Esophagus muscularis mucosa (tissue), 4 donors: Measurements from ENCODE around the gene STON2. TPM values are rescaled to one million over a fixed set of nuclear protein-coding genes. Genes with fewer than 3 reads are reported as not detected.
"Not testable (repeated sequence)": the region's sequence is repeated elsewhere in the genome, so short reads cannot be mapped to it uniquely, and the experiment has no call there.

Experiments
- DNase-seq: peaks from one replicate; pipeline ENCODE4 v3.0.0-alpha.2; 2017; ENCODE audit errors: extremely low spot score
- H3K27ac ChIP-seq, 4 donors: fragments of 200-600 bp; sonication (generic); replicated peaks in 1 of 4; 1 replicate in 3 of 4; 2 replicates in 1 of 4; pipeline ENCODE4 v1.5.1; 2016 to 2019; ENCODE audit warnings: mild to moderate bottlenecking in 1 of 4
- H3K27me3 ChIP-seq, 4 donors: fragments of 200-600 bp; sonication (generic); one replicate each; pipeline versions ENCODE4 v1.5.1 to v1.6.0; 2016 to 2019
- H3K36me3 ChIP-seq, 4 donors: fragments of 200-600 bp; sonication (generic); one replicate each; pipeline ENCODE4 v1.5.1; 2016 to 2019
- H3K4me1 ChIP-seq, 4 donors: fragments of 200-600 bp; sonication (generic); one replicate each; pipeline ENCODE4 v1.5.1; 2016 to 2019
- H3K4me3 ChIP-seq, 4 donors: fragments of 200-600 bp; sonication (generic); 1 replicate in 2 of 4; 2 replicates in 2 of 4; pipeline ENCODE4 v1.5.1; 2016 to 2019; ENCODE audit warnings: mild to moderate bottlenecking in 4 of 4, moderate library complexity in 1 of 4
- H3K9me3 ChIP-seq, 4 donors: fragments of 200-600 bp; sonication (generic); 1 replicate in 3 of 4; 2 replicates in 1 of 4; pipeline ENCODE4 v1.5.1; 2016 to 2019
- CTCF ChIP-seq, 3 experiments: fragments of 200-600 bp in 2 of 3; fragments of 450-650 bp in 1 of 3; sonication (generic) in 2 of 3; IDR thresholded peaks; one replicate each; pipeline ENCODE4 v1.5.1; 2017 to 2019; ENCODE audit warnings: antibody characterized with exemption in 3 of 3, mild to moderate bottlenecking in 2 of 3, moderate library complexity in 1 of 3
- EP300 ChIP-seq: sonication (generic); formaldehyde crosslinking; IDR thresholded peaks from one replicate; pipeline ENCODE4 v1.6.1; 2017; ENCODE audit warnings: antibody characterized with exemption
- POLR2A ChIP-seq: fragments of 450-650 bp; IDR thresholded peaks from one replicate; pipeline ENCODE4 v1.6.1; 2017; ENCODE audit warnings: antibody characterized with exemption, moderate library complexity, mild to moderate bottlenecking, low read depth
- POLR2AphosphoS5 ChIP-seq, 2 donors: sonication (generic); formaldehyde crosslinking; IDR thresholded peaks; one replicate each; pipeline ENCODE4 v1.6.1; 2017; ENCODE audit warnings: antibody characterized with exemption in 2 of 2
- WGBS: methylation state at CpG from one replicate; pipeline ENCODE4 v1.1.5; 2018; 5-methylcytosine and 5-hydroxymethylcytosine counted together
- intact Hi-C: fragments of 100-400 bp; cut with DNase I; formaldehyde crosslinking; loops from one replicate; pipeline ENCODE4 v1.15.1; 2023
- total RNA-seq, 4 donors: library from RNA; depleted of rRNA; stranded (reverse); fragments of >200 nt; gene quantifications; one replicate each; pipeline versions ENCODE4 v1.1.0 to v1.2.1, GENCODE V29; 2016

Gene STON2
- total RNA-seq, 4 donors from 2014 or later, result 7.6 to 9.6 (median 8.8) TPM

GRCh38 chr14:81386290-81386745, 13.8 kb downstream of the STON2 start:
- no peak for TF ChIP-seq EP300
- peaks cover 0 to 7% (median 0%) of the 10 kb centered on the region in 4 donors for H3K9me3 ChIP-seq
- DNase-seq, result peak; percentile 53
- no peak overlapping the region for H3K27ac ChIP-seq
- no peaks in the 10 kb centered on the region for H3K36me3 ChIP-seq
- no peak overlapping the region for H3K4me3 ChIP-seq
- no peaks in the 10 kb centered on the region for H3K27me3 ChIP-seq
- H3K4me1 ChIP-seq, result no peaks in the 10 kb centered on the region
- 51% methylated on average over 4 of the region's 4 CpGs for WGBS
- intact Hi-C loops, result no loop called here

- Histone ChIP-seq H3K27me3 (no peaks in the 10 kb centered on the region), H3K27ac (no peak overlapping the region), H3K4me1 (no peaks in the 10 kb centered on the region), H3K9me3 (peaks cover 0 to 3% (median 0%) of the 10 kb centered on the region in 4 donors), H3K36me3 (no peaks in the 10 kb centered on the region), H3K4me3 (no peak overlapping the region)
- DNase-seq, result no peak
- TF ChIP-seq EP300 (no peak), CTCF (IDR thresholded peaks at IDR 0.05) (no peak), POLR2AphosphoS5 (IDR thresholded peaks at IDR 0.05) (no peak), POLR2A (no peak)
- intact Hi-C loops, result no loop called here
- 81% methylated on average over 7 of the region's 7 CpGs for WGBS
These were observed 14.2 kb downstream of the STON2 start for GRCh38 chr14:81385886-81386285.

GRCh38 chr14:81385419-81385818, 14.7 kb downstream of the STON2 start:
- TF ChIP-seq CTCF (IDR thresholded peaks at IDR 0.05) (no peak), POLR2AphosphoS5 (IDR thresholded peaks at IDR 0.05) (no peak), EP300 (no peak), POLR2A (no peak)
- WGBS, result 83% methylated on average over 1 of the region's 1 CpG
- Histone ChIP-seq H3K9me3 (no peaks in the 10 kb centered on the region), H3K4me1 (no peaks in the 10 kb centered on the region), H3K36me3 (no peaks in the 10 kb centered on the region), H3K27ac (no peak overlapping the region), H3K4me3 (no peak overlapping the region), H3K27me3 (no peaks in the 10 kb centered on the region)
- DNase-seq, result no peak
- intact Hi-C loops, result no loop called here

GRCh38 chr14:81384900-81385299, 15.2 kb downstream of the STON2 start:
- no peak overlapping the region for H3K4me3 ChIP-seq

GRCh38 chr14:81382517-81383225, 17.5 kb downstream of the STON2 start:
- Histone ChIP-seq H3K36me3 (no peaks in the 10 kb centered on the region), H3K4me1 (no peaks in the 10 kb centered on the region), H3K9me3 (no peaks in the 10 kb centered on the region), H3K27ac (no peak overlapping the region), H3K27me3 (no peaks in the 10 kb centered on the region), H3K4me3 (no peak overlapping the region)
- no peak for TF ChIP-seq POLR2A
- TF ChIP-seq CTCF (IDR thresholded peaks at IDR 0.05), result no peak
- 72% methylated on average over 8 of the region's 8 CpGs for WGBS
- intact Hi-C loops, result no loop called here
- DNase-seq, result no peak

More at GRCh38 chr14:81384900-81385299, 15.2 kb downstream of the STON2 start:
- Histone ChIP-seq H3K27me3 (no peaks in the 10 kb centered on the region), H3K4me1 (no peaks in the 10 kb centered on the region), H3K36me3 (no peaks in the 10 kb centered on the region), H3K9me3 (no peaks in the 10 kb centered on the region), H3K27ac (no peak overlapping the region)
- WGBS, result 36% methylated on average over 1 of the region's 1 CpG
- intact Hi-C loops, result no loop called here
- TF ChIP-seq EP300 (no peak), CTCF (IDR thresholded peaks at IDR 0.05) (no peak), POLR2A (no peak), POLR2AphosphoS5 (IDR thresholded peaks at IDR 0.05) (no peak)
- no peak for DNase-seq

GRCh38 chr14:81380009-81380408, 20.1 kb downstream of the STON2 start:
- intact Hi-C loops, H3K4me1 ChIP-seq, H3K27ac ChIP-seq, H3K4me3 ChIP-seq, H3K9me3 ChIP-seq, H3K36me3 ChIP-seq, H3K27me3 ChIP-seq, DNase-seq: not testable (repeated sequence)
- 66% methylated on average over 2 of the region's 2 CpGs for WGBS
